GM23338 (cell line): ENCODE data around the gene REEP3. TPM values are rescaled to one million over a fixed set of nuclear protein-coding genes. Genes with fewer than 3 reads are reported as not detected.

Experiments
- ATAC-seq: fragments of 200-7000 bp; cut with Tn5 transposase; 3 replicates; pipeline ENCODE4 v1.9.1; 2020
- DNase-seq: peaks from one replicate; pipeline ENCODE4 v3.0.0-alpha.2; 2015; ENCODE audit warnings: low spot score
- H2AFZ ChIP-seq: fragments of 200-600 bp; sonication (generic); 2 replicates; pipeline ENCODE4 v1.8.0; 2016; ENCODE audit warnings: antibody characterized with exemption, mild to moderate bottlenecking, moderate library complexity
- H3F3A ChIP-seq: fragments of 200-600 bp; sonication (generic); replicated peaks from 2 replicates; pipeline ENCODE4 v1.8.0; 2017; ENCODE audit warnings: antibody characterized with exemption, mixed run types, low read depth
- H3K27ac ChIP-seq: fragments of 200-600 bp; sonication (generic); 2 replicates; pipeline ENCODE4 v1.6.1; 2016; ENCODE audit warnings: low read depth
- H3K27me3 ChIP-seq: fragments of 200-600 bp; sonication (generic); 2 replicates; pipeline ENCODE4 v1.8.0; 2016; ENCODE audit warnings: mild to moderate bottlenecking, mixed run types, moderate library complexity; ENCODE audit not compliant: insufficient read depth
- H3K36me3 ChIP-seq: fragments of 200-600 bp; sonication (generic); 2 replicates; pipeline ENCODE4 v1.8.0; 2016; ENCODE audit warnings: mild to moderate bottlenecking; ENCODE audit not compliant: insufficient read depth
- H3K4me1 ChIP-seq: fragments of 200-600 bp; sonication (generic); 2 replicates; pipeline ENCODE4 v1.8.0; 2016; ENCODE audit warnings: mild to moderate bottlenecking, moderate library complexity; ENCODE audit not compliant: insufficient read depth
- H3K4me2 ChIP-seq: fragments of 200-600 bp; sonication (generic); 2 replicates; pipeline ENCODE4 v1.7.1; 2017; ENCODE audit warnings: mixed run types
- H3K4me3 ChIP-seq: fragments of 200-600 bp; sonication (generic); 2 replicates; pipeline ENCODE4 v1.6.1; 2016; ENCODE audit warnings: mixed run types
- H3K79me2 ChIP-seq: fragments of 200-600 bp; sonication (generic); replicated peaks from 2 replicates; pipeline ENCODE4 v1.8.0; 2017; ENCODE audit warnings: mild to moderate bottlenecking; ENCODE audit not compliant: insufficient read depth
- H3K9me2 ChIP-seq: fragments of 200-600 bp; sonication (generic); 2 replicates; pipeline ENCODE4 v1.8.0; 2017; ENCODE audit not compliant: insufficient read depth
- H4K20me1 ChIP-seq: fragments of 200-600 bp; sonication (generic); replicated peaks from 2 replicates; pipeline ENCODE4 v1.8.0; 2017; ENCODE audit warnings: mild to moderate bottlenecking; ENCODE audit not compliant: insufficient read depth
- H3K27ac Mint-ChIP-seq: 2 replicates; pipeline ENCODE4 v1.8.0; 2020; ENCODE audit warnings: inconsistent platforms, mild to moderate bottlenecking, moderate library complexity, mixed read lengths
- H3K27me3 Mint-ChIP-seq: 3 replicates; pipeline ENCODE4 v1.8.0; 2022; ENCODE audit warnings: low read depth, mild to moderate bottlenecking, moderate library complexity, mixed read lengths, inconsistent platforms; ENCODE audit not compliant: insufficient read depth, poor library complexity
- H3K36me3 Mint-ChIP-seq: 3 replicates; pipeline ENCODE4 v1.8.0; 2021; ENCODE audit warnings: low read depth, mild to moderate bottlenecking, inconsistent platforms, moderate library complexity, mixed read lengths
- H3K4me1 Mint-ChIP-seq: 3 replicates; pipeline ENCODE4 v1.8.0; 2020; ENCODE audit warnings: mild to moderate bottlenecking, inconsistent platforms, mixed read lengths
- H3K4me3 Mint-ChIP-seq: 3 replicates; pipeline ENCODE4 v1.8.0; 2021; ENCODE audit warnings: moderate library complexity, mild to moderate bottlenecking, inconsistent platforms, mixed read lengths
- H3K9me3 Mint-ChIP-seq: 3 replicates; pipeline ENCODE4 v1.8.0; 2020; ENCODE audit warnings: moderate library complexity, mild to moderate bottlenecking, inconsistent platforms, mixed read lengths
- EZH2 ChIP-seq: fragments of 200-600 bp; sonication (generic); IDR thresholded peaks from one replicate; pipeline ENCODE4 v1.8.0; 2017; ENCODE audit warnings: antibody characterized with exemption, mild to moderate bottlenecking, low read depth; ENCODE audit not compliant: unreplicated experiment
- NANOG ChIP-seq: IDR thresholded peaks from 2 replicates; pipeline ENCODE4 v1.6.1; 2016; ENCODE audit warnings: antibody characterized with exemption, borderline replicate concordance
- POLR2AphosphoS5 ChIP-seq: IDR thresholded peaks from 2 replicates; pipeline ENCODE4 v1.6.1; 2016; ENCODE audit warnings: antibody characterized with exemption, low read depth
- STAT1 ChIP-seq: IDR thresholded peaks from one replicate; pipeline ENCODE4 v1.6.1; 2016; ENCODE audit warnings: antibody characterized with exemption; ENCODE audit not compliant: unreplicated experiment
- ZNF114 ChIP-seq: fragments of 250-450 bp; sonication (Bioruptor Pico); IDR thresholded peaks from 2 replicates; pipeline ENCODE4 v1.5.0; 2020; ENCODE audit warnings: mild to moderate bottlenecking, moderate library complexity
- ZNF331 ChIP-seq: fragments of 250-450 bp; sonication (Bioruptor Pico); IDR thresholded peaks from 2 replicates; pipeline ENCODE4 v1.5.0; 2020; ENCODE audit warnings: low read depth, mild to moderate bottlenecking, moderate library complexity
- polyA plus RNA-seq: library from polyadenylated mRNA; unstranded; fragments of >200 nt; fragmentation: Nextera tagmentation; extraction: Ambion mirVana; gene quantifications from 2 replicates; pipeline ENCODE4 v1.2.1, GENCODE V29; 2016
- total RNA-seq: library from RNA; depleted of rRNA; stranded (reverse); fragments of >200 nt; shearing (Covaris generic); gene quantifications from 2 replicates; pipeline ENCODE4 v1.2.3, GENCODE V29; 2014
- TF ChIP-seq, protein P1 (sequence below), 2 experiments: fragments of 200-600 bp in 1 of 2; sonication (generic) in 1 of 2; conservative IDR thresholded peaks; 2 replicates each; pipeline versions ENCODE4 v1.5.1 to v1.6.1; 2016 to 2017; ENCODE audit warnings: antibody characterized with exemption in 2 of 2, low read depth in 2 of 2, mild to moderate bottlenecking in 2 of 2, moderate library complexity in 1 of 2
- TF ChIP-seq, protein P2 (sequence below): IDR thresholded peaks from one replicate; pipeline ENCODE4 v1.6.1; 2018; ENCODE audit warnings: antibody characterized with exemption; ENCODE audit not compliant: unreplicated experiment
- TF ChIP-seq, protein P3 (sequence below): fragments of 250-450 bp; sonication (Bioruptor Pico); IDR thresholded peaks from 2 replicates; pipeline ENCODE4 v1.5.0; 2020; ENCODE audit warnings: mild to moderate bottlenecking, moderate library complexity

REEP3 gene
- total and polyA plus RNA-seq, 2 experiments from 2014 or later: 29.5 to 48.7 TPM

DNA sequence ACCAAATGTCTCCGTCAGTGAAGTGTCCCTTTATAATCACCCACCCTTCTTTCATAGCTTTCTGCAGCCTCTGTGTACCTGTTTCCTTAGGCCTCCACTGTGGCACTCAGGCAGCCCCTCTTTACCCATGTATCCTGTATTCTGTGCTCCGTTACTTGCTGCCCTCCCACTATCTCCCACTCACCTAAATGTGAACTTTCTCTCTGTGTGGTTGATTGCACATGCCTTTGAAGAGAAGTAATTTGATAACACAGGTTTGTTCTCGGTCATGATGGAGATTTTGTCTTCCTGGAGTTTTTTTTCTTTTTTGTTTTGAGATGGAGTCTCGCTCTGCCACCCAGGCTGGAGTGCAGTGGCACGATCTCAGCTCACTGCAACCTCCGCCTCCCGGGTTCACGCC is 61.5 kb downstream of the REEP3 start:
- Histone ChIP-seq H3K4me2 (no peak overlapping the region), H4K20me1 (0 out of 2 replicates have a peak, but pooled peaks cover 8% of the 10 kb centered on the region), H3K36me3 (no peaks in the 10 kb centered on the region), H3K79me2 (peaks cover 35% of the 10 kb centered on the region), H3F3A (no peaks in the 10 kb centered on the region), H3K9me2 (no peaks in the 10 kb centered on the region), H3K4me3 (no peak overlapping the region), H3K27me3 (no peaks in the 10 kb centered on the region), H2AFZ (no peak overlapping the region), H3K27ac (no peak overlapping the region), H3K4me1 (peaks cover 15% of the 10 kb centered on the region)
- peaks cover 1% of the 10 kb centered on the region; the same call in 1 of the 3 replicates for H3K36me3 Mint-ChIP-seq
- peaks cover 1% of the 10 kb centered on the region for H3K27me3 Mint-ChIP-seq
- no peak for TF ChIP-seq EZH2
- no peak for TF ChIP-seq ZNF114 (CRISPR knock-in tag)
- no peak for TF ChIP-seq POLR2AphosphoS5
- TF ChIP-seq, protein P1, sequence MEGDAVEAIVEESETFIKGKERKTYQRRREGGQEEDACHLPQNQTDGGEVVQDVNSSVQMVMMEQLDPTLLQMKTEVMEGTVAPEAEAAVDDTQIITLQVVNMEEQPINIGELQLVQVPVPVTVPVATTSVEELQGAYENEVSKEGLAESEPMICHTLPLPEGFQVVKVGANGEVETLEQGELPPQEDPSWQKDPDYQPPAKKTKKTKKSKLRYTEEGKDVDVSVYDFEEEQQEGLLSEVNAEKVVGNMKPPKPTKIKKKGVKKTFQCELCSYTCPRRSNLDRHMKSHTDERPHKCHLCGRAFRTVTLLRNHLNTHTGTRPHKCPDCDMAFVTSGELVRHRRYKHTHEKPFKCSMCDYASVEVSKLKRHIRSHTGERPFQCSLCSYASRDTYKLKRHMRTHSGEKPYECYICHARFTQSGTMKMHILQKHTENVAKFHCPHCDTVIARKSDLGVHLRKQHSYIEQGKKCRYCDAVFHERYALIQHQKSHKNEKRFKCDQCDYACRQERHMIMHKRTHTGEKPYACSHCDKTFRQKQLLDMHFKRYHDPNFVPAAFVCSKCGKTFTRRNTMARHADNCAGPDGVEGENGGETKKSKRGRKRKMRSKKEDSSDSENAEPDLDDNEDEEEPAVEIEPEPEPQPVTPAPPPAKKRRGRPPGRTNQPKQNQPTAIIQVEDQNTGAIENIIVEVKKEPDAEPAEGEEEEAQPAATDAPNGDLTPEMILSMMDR (conservative IDR thresholded peaks at IDR 0.05; ENCODE audit: low read depth in 2 of 2): no peak
- TF ChIP-seq NANOG: no peak
- no peak for ATAC-seq
- H3K9me3 Mint-ChIP-seq: no peaks in the 10 kb centered on the region
- DNase-seq: no peak
- no peak overlapping the region for H3K27ac Mint-ChIP-seq
- peaks cover 5% of the 10 kb centered on the region for H3K4me1 Mint-ChIP-seq
- no peak overlapping the region for H3K4me3 Mint-ChIP-seq

DNA sequence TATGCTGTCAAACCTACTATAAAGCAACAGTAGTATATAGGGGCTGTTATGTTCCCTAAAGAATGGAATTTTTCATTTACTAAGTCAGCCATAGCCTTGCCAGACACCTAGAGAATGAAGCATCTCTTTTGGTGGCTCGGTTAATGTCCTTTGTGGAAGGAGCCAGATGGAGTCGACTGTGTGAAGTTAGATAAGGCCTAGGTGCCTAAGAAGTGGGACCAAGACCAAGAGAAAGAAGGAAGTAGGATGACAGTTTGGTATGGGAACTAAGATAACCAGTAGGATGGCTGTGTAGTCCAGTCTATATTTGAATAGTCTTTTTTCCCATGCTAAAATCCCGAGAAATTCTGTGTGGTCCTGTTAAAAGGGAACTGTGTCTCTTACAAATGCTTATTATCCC is 62.2 kb downstream of the REEP3 start:
- H3K4me3 Mint-ChIP-seq: no peak overlapping the region
- no peaks in the 10 kb centered on the region for H3K36me3 Mint-ChIP-seq
- Histone ChIP-seq H4K20me1 (0 out of 2 replicates have a peak, but pooled peaks cover 8% of the 10 kb centered on the region), H3K27ac (no peak overlapping the region), H3K4me2 (no peak overlapping the region), H3K79me2 (peaks cover 35% of the 10 kb centered on the region), H3K9me2 (no peaks in the 10 kb centered on the region), H3K4me3 (no peak overlapping the region), H3K27me3 (no peaks in the 10 kb centered on the region), H3K4me1 (peaks cover 15% of the 10 kb centered on the region), H2AFZ (no peak overlapping the region), H3K36me3 (no peaks in the 10 kb centered on the region), H3F3A (no peaks in the 10 kb centered on the region)
- ATAC-seq (no peak), DNase-seq (no peak)
- H3K9me3 Mint-ChIP-seq: no peaks in the 10 kb centered on the region
- H3K4me1 Mint-ChIP-seq: peaks cover 5% of the 10 kb centered on the region
- peaks cover 1% of the 10 kb centered on the region for H3K27me3 Mint-ChIP-seq
- no peak overlapping the region for H3K27ac Mint-ChIP-seq
- TF ChIP-seq POLR2AphosphoS5 (no peak), ZNF331 (CRISPR knock-in tag) (no peak), STAT1 (no peak), NANOG (no peak)
- TF ChIP-seq, protein P2, sequence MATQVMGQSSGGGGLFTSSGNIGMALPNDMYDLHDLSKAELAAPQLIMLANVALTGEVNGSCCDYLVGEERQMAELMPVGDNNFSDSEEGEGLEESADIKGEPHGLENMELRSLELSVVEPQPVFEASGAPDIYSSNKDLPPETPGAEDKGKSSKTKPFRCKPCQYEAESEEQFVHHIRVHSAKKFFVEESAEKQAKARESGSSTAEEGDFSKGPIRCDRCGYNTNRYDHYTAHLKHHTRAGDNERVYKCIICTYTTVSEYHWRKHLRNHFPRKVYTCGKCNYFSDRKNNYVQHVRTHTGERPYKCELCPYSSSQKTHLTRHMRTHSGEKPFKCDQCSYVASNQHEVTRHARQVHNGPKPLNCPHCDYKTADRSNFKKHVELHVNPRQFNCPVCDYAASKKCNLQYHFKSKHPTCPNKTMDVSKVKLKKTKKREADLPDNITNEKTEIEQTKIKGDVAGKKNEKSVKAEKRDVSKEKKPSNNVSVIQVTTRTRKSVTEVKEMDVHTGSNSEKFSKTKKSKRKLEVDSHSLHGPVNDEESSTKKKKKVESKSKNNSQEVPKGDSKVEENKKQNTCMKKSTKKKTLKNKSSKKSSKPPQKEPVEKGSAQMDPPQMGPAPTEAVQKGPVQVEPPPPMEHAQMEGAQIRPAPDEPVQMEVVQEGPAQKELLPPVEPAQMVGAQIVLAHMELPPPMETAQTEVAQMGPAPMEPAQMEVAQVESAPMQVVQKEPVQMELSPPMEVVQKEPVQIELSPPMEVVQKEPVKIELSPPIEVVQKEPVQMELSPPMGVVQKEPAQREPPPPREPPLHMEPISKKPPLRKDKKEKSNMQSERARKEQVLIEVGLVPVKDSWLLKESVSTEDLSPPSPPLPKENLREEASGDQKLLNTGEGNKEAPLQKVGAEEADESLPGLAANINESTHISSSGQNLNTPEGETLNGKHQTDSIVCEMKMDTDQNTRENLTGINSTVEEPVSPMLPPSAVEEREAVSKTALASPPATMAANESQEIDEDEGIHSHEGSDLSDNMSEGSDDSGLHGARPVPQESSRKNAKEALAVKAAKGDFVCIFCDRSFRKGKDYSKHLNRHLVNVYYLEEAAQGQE: no peak
- TF ChIP-seq, protein P3, sequence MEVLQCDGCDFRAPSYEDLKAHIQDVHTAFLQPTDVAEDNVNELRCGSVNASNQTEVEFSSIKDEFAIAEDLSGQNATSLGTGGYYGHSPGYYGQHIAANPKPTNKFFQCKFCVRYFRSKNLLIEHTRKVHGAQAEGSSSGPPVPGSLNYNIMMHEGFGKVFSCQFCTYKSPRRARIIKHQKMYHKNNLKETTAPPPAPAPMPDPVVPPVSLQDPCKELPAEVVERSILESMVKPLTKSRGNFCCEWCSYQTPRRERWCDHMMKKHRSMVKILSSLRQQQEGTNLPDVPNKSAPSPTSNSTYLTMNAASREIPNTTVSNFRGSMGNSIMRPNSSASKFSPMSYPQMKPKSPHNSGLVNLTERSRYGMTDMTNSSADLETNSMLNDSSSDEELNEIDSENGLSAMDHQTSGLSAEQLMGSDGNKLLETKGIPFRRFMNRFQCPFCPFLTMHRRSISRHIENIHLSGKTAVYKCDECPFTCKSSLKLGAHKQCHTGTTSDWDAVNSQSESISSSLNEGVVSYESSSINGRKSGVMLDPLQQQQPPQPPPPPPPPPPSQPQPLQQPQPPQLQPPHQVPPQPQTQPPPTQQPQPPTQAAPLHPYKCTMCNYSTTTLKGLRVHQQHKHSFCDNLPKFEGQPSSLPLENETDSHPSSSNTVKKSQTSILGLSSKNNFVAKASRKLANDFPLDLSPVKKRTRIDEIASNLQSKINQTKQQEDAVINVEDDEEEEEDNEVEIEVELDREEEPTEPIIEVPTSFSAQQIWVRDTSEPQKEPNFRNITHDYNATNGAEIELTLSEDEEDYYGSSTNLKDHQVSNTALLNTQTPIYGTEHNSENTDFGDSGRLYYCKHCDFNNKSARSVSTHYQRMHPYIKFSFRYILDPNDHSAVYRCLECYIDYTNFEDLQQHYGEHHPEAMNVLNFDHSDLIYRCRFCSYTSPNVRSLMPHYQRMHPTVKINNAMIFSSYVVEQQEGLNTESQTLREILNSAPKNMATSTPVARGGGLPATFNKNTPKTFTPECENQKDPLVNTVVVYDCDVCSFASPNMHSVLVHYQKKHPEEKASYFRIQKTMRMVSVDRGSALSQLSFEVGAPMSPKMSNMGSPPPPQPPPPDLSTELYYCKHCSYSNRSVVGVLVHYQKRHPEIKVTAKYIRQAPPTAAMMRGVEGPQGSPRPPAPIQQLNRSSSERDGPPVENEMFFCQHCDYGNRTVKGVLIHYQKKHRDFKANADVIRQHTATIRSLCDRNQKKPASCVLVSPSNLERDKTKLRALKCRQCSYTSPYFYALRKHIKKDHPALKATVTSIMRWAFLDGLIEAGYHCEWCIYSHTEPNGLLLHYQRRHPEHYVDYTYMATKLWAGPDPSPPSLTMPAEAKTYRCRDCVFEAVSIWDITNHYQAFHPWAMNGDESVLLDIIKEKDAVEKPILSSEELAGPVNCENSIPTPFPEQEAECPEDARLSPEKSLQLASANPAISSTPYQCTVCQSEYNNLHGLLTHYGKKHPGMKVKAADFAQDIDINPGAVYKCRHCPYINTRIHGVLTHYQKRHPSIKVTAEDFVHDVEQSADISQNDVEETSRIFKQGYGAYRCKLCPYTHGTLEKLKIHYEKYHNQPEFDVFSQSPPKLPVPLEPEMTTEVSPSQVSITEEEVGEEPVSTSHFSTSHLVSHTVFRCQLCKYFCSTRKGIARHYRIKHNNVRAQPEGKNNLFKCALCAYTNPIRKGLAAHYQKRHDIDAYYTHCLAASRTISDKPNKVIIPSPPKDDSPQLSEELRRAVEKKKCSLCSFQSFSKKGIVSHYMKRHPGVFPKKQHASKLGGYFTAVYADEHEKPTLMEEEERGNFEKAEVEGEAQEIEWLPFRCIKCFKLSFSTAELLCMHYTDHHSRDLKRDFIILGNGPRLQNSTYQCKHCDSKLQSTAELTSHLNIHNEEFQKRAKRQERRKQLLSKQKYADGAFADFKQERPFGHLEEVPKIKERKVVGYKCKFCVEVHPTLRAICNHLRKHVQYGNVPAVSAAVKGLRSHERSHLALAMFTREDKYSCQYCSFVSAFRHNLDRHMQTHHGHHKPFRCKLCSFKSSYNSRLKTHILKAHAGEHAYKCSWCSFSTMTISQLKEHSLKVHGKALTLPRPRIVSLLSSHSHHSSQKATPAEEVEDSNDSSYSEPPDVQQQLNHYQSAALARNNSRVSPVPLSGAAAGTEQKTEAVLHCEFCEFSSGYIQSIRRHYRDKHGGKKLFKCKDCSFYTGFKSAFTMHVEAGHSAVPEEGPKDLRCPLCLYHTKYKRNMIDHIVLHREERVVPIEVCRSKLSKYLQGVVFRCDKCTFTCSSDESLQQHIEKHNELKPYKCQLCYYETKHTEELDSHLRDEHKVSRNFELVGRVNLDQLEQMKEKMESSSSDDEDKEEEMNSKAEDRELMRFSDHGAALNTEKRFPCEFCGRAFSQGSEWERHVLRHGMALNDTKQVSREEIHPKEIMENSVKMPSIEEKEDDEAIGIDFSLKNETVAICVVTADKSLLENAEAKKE (CRISPR knock-in tag): no peak
